ENCODE measurements around the gene PLA2G2C. TPM values are rescaled to one million over a fixed set of nuclear protein-coding genes. Genes with fewer than 3 reads are reported as not detected.

PLA2G2C gene
- total and polyA plus RNA-seq, 2 experiments from 2014 or later: not detected

DNA sequence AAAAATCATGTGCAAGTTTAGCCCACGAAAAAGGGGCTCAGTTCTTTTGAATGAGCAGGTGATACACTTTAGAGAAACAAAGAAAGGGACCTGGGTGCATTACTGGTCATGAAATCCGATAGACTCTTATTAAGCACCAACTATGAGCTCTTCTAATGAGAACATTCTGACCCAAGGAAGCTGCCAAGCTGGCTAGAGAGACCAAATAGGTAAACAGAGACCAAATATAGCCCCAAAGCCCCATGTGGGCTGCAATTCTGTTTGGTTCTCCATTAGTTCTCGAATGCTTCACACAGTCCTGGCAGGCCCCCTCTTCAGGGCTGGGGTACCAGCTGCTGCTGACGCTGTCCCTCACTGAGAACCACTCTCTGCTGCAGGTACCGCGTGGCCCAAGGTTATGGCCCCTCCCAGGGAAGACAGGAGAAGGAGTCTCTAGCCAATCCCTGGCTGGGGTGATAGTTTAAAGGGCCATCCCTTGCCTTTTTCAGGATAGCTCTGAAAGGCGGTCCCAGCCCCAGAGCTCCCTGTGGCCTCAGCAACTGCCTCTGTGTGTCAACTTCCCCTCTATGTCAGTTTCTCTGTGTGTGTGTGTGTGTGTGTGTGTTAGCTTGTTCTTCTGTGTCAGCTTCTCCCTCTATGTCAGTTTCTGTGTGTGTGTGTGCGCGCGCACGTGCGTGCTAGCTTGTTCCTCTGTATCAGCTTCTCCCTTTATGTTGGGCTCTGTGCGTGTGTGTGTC is 7.5 kb downstream of the PLA2G2C start:
- no peak overlapping the region for H3K27ac ChIP-seq
- no peak for DNase-seq (ENCODE audit: low read depth in 1 of 2, low spot score in 1 of 2)
- TF ChIP-seq, protein P1, sequence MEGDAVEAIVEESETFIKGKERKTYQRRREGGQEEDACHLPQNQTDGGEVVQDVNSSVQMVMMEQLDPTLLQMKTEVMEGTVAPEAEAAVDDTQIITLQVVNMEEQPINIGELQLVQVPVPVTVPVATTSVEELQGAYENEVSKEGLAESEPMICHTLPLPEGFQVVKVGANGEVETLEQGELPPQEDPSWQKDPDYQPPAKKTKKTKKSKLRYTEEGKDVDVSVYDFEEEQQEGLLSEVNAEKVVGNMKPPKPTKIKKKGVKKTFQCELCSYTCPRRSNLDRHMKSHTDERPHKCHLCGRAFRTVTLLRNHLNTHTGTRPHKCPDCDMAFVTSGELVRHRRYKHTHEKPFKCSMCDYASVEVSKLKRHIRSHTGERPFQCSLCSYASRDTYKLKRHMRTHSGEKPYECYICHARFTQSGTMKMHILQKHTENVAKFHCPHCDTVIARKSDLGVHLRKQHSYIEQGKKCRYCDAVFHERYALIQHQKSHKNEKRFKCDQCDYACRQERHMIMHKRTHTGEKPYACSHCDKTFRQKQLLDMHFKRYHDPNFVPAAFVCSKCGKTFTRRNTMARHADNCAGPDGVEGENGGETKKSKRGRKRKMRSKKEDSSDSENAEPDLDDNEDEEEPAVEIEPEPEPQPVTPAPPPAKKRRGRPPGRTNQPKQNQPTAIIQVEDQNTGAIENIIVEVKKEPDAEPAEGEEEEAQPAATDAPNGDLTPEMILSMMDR (IDR thresholded peaks at IDR 0.05; ENCODE audit: low read depth, low read length): no peak
- H3K27me3 ChIP-seq: no peaks in the 10 kb centered on the region
- H3K9me3 ChIP-seq (ENCODE audit: low read depth): no peaks in the 10 kb centered on the region
- H3K4me1 ChIP-seq (ENCODE audit: low read depth): no peaks in the 10 kb centered on the region
- no peak overlapping the region for H3K4me3 ChIP-seq
- no peaks in the 10 kb centered on the region for H3K36me3 ChIP-seq

DNA sequence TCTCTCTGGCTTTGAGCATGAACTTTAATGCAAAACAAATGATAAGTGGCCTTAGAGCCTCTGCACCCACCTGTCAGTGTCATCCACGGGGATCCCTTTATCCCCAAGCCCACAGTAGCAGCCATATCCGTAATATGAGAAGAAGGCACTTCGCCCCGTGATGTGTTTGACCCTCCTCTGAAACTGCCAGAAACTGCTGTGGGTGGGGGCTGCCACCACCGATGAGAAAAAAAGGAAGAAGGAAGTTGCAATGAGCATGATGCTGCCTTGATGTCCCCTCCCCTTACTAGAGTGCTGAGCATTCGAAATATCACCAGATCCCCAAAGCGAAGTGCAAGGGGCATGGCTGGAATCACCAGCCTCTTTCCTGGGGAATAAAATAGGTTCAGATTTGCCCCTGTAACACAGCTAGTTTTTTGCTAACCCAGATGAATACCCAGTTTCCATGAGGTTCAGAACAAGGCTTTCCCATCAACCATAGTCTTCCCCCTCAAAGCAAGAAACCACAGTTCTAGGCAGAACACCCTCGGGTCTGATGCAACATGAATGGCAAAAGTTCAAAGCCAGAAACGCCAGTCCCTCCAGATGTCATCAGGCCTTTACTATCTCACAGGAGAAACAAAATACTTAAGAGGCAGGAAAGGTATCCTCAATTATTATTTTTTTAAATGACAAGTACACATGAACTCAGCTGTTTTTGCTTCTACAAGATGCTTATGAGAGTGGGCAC is 11.2 kb downstream of the PLA2G2C start:
- Histone ChIP-seq H3K27ac (no peak overlapping the region), H3K27me3 (no peaks in the 10 kb centered on the region), H3K4me3 (no peak overlapping the region), H3K36me3 (no peaks in the 10 kb centered on the region), H3K4me1 (ENCODE audit: low read depth) (no peaks in the 10 kb centered on the region), H3K9me3 (ENCODE audit: low read depth) (no peaks in the 10 kb centered on the region)
- TF ChIP-seq, protein P1 (IDR thresholded peaks at IDR 0.05; ENCODE audit: low read depth, low read length): no peak
- DNase-seq (ENCODE audit: low read depth in 1 of 2, low spot score in 1 of 2): peak in 1 of 2 donors; percentile 49

DNA sequence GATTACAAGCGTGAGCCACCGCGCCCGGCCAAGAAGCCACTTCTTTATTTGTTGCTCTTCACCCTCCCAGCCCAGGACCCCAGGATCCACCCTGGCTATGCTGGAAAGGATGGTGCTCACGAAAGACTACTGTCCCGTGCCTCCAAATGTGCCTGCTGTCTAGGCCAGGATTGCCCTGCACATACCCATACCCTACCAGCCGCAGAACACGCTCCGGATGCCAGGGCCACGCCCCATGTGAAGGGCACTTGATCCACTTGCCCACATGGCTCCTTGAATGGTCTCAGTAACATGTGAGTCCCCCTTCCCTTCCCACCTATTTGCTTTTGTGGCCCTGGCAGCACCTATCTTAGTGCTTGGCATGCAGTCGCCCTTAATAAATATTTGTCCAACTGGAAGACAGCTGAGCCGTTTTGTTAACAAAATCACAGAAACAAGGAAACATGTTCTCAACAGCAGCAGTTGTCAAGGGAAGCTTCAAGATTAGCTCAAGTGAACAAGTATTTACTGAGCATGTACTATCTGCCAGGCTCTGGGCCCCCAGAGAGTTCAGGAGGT is 14.2 kb downstream of the PLA2G2C start:
- no peak for DNase-seq (ENCODE audit: low read depth in 1 of 2, low spot score in 1 of 2)
- no peaks in the 10 kb centered on the region for H3K27me3 ChIP-seq
- H3K4me1 ChIP-seq (ENCODE audit: low read depth): no peaks in the 10 kb centered on the region
- no peak overlapping the region for H3K27ac ChIP-seq
- H3K9me3 ChIP-seq (ENCODE audit: low read depth): no peaks in the 10 kb centered on the region
- TF ChIP-seq, protein P1 (IDR thresholded peaks at IDR 0.05; ENCODE audit: low read depth, low read length): no peak
- no peaks in the 10 kb centered on the region for H3K36me3 ChIP-seq
- H3K4me3 ChIP-seq: no peak overlapping the region

DNA sequence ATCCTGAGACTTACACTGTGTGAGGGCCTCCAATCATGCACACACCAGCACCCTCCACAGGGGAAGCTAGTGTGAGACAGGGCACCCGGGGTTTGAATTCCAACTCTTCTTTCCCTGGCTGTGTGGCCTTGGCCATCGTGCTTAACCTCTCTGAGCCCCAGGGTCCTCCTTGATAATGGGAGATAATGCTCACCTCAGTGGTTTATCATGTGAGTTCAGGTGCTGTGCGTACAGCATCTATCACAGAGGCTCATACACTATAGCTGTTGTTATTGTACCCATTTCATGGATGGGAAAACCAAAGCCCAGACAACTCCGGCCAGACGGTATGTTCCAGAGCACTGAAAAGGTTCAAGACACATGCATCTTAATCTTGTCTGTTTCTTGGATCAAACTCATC is 16.4 kb downstream of the PLA2G2C start:
- no peaks in the 10 kb centered on the region for H3K4me1 ChIP-seq (ENCODE audit: low read depth)
- TF ChIP-seq, protein P1 (IDR thresholded peaks at IDR 0.05; ENCODE audit: low read depth, low read length): no peak
- no peak overlapping the region for H3K27ac ChIP-seq
- no peaks in the 10 kb centered on the region for H3K9me3 ChIP-seq (ENCODE audit: low read depth)
- DNase-seq (ENCODE audit: low read depth in 1 of 2, low spot score in 1 of 2): no peak
- H3K4me3 ChIP-seq: no peak overlapping the region
- no peaks in the 10 kb centered on the region for H3K27me3 ChIP-seq
- H3K36me3 ChIP-seq: no peaks in the 10 kb centered on the region

DNA sequence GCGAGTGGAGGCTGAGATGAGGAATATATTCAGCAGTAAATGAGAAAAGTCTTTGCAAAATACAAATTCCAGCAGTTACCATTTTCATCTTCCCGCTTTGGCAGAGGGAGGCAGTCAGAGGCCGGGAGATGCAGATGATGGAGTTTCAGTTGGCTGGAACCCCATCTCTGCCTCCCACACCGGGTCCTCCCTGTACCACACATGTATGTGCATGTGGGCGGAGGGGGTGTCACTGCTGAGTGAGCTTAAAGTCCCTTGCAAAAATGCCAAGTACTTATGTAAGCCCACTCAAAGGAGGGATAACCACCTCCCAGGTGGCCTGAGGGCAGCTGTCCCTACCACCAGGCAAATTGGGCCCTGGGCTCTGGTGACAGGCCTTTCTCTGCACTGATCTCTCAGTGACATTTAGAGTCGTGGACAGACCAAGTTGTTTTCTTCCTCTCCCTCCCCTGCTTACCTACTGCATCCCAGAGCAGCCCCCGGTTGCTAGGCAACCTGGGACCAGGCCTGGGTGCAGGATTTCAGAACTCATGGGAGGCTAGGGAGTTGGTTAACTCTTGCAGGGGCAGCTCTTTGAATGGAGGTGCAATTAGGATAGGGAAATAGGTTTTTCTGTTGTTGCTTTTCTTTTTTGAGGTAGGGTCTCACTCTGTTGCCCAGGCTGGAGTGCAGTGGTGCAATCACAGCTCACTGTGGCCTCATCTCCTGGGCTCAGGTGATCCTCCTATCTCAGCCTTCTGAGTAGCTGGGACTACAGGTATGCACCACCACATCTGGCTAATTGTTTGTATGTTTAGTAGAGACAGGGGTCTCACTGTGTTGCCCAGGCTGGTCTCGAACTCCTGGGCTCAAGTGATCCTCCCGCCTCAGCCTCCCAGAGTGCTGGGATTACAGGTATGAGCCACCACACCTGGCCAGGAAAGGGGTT is 17.5 kb downstream of the PLA2G2C start:
- H3K4me3 ChIP-seq: no peak overlapping the region
- TF ChIP-seq, protein P1 (IDR thresholded peaks at IDR 0.05; ENCODE audit: low read depth, low read length): no peak
- no peaks in the 10 kb centered on the region for H3K27me3 ChIP-seq
- DNase-seq (ENCODE audit: low read depth in 1 of 2, low spot score in 1 of 2): no peak
- no peaks in the 10 kb centered on the region for H3K9me3 ChIP-seq (ENCODE audit: low read depth)
- no peaks in the 10 kb centered on the region for H3K36me3 ChIP-seq
- no peaks in the 10 kb centered on the region for H3K4me1 ChIP-seq (ENCODE audit: low read depth)
- no peak overlapping the region for H3K27ac ChIP-seq
